Activated T-helper 2 cell treated with anti-CD3 and anti-CD28 coated beads, Interferon-gamma antibody, Interleukin-2, Interleukin-4, amounts not matched to agents 10 μg/mL and 5 μg/mL and 100 μg/mL, durations not matched to agents 14 hours and 24 hours and 36 hours (primary cell): ENCODE results near the gene CKAP4. TPM values are rescaled to one million over a fixed set of nuclear protein-coding genes. Genes with fewer than 3 reads are reported as not detected.

Source experiments
- total RNA-seq: library from RNA; stranded (reverse); gene quantifications from 2 replicates; pipeline ENCODE4 v1.2.3, GENCODE V29; 2022

The CKAP4 gene
- total RNA-seq, 1 donor from 2014 or later, result 5.7 TPM

Other genes with a start within 250 kb of the CKAP4 start
- 0.02 and 0.11 TPM in 2 replicates for gene NUAK1, start 109.1 kb downstream of the CKAP4 start, total RNA-seq
- gene TCP11L2, start 54.7 kb upstream of the CKAP4 start, total RNA-seq, result 4.8 and 5.1 TPM in 2 replicates
- gene POLR3B, start 109.7 kb upstream of the CKAP4 start, total RNA-seq, result 8.7 and 8.9 TPM in 2 replicates